Measurements from ENCODE around the gene FBXW5.
A peak's percentile ranks its signal among the peaks of the same experiment; 100 is the strongest.

Gene FBXW5

GRCh38 chr9:136981588-136982231, 37.2 kb upstream of the FBXW5 start:
- TF ChIP-seq, protein P1, sequence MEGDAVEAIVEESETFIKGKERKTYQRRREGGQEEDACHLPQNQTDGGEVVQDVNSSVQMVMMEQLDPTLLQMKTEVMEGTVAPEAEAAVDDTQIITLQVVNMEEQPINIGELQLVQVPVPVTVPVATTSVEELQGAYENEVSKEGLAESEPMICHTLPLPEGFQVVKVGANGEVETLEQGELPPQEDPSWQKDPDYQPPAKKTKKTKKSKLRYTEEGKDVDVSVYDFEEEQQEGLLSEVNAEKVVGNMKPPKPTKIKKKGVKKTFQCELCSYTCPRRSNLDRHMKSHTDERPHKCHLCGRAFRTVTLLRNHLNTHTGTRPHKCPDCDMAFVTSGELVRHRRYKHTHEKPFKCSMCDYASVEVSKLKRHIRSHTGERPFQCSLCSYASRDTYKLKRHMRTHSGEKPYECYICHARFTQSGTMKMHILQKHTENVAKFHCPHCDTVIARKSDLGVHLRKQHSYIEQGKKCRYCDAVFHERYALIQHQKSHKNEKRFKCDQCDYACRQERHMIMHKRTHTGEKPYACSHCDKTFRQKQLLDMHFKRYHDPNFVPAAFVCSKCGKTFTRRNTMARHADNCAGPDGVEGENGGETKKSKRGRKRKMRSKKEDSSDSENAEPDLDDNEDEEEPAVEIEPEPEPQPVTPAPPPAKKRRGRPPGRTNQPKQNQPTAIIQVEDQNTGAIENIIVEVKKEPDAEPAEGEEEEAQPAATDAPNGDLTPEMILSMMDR (IDR thresholded peaks at IDR 0.05; ENCODE audit: control insufficient read depth, extremely low read depth, insufficient read depth), result no peak

GRCh38 chr9:136980669-136981478, 36.3 kb upstream of the FBXW5 start:
- TF ChIP-seq, protein P1 (IDR thresholded peaks at IDR 0.05; ENCODE audit: control insufficient read depth, extremely low read depth, insufficient read depth), result no peak
- no peak overlapping the region for H3K4me3 ChIP-seq (ENCODE audit: low read depth, low read length)
- DNase-seq (ENCODE audit: low read depth), result no peak

More at GRCh38 chr9:136981588-136982231, 37.2 kb upstream of the FBXW5 start:
- DNase-seq (ENCODE audit: low read depth), result no peak
- H3K4me3 ChIP-seq (ENCODE audit: low read depth, low read length), result no peak overlapping the region

- H3K4me3 ChIP-seq (ENCODE audit: low read depth, low read length), result no peak overlapping the region
- no peak for DNase-seq (ENCODE audit: low read depth)
- TF ChIP-seq, protein P1 (IDR thresholded peaks at IDR 0.05; ENCODE audit: control insufficient read depth, extremely low read depth, insufficient read depth), result no peak
These were observed 35.4 kb upstream of the FBXW5 start for GRCh38 chr9:136979769-136980587.

- TF ChIP-seq, protein P1 (IDR thresholded peaks at IDR 0.05; ENCODE audit: control insufficient read depth, extremely low read depth, insufficient read depth), result no peak
- no peak for DNase-seq (ENCODE audit: low read depth)
- no peak overlapping the region for H3K4me3 ChIP-seq (ENCODE audit: low read depth, low read length)
These were observed 34.5 kb upstream of the FBXW5 start for GRCh38 chr9:136978865-136979544.

DNA sequence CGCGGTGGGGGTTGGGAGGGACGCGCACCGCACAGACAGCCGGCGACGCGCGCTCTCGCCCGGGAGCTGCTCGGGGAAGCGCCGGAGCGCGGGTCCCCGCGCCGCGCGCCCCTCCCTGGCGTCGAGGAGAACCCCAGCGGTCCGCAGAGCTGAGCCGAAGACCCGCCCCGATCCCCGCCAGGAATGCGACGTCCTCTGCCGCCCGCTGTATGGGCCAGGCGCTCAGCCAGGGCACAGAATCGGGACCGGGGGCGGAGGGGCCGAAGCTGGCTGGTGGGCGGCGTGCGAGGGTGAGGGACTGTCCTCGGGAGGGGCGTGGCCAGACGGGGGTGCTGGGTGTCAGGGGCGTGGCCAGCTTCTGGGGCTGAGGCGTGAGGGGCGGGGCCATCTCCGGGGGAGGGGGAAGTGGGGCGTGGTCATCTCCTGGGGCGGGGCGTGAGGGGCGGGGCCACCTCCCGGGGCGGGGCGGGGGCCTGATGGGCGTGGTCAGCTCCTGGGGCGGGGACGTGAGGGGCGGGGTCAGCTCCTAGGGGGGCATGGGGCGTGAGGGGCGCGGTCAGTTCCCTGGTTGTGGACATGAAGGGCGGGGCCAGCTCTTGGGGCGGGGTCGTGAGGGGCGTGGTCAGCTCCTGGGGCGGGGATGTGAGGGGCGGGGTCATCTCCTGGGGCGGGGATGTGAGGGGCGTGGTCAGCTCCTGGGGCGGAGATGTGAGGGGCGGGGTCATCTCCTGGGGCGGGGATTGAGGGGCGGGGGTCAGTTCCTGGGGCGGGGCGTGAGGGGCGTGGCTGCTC, 33.7 kb upstream of the FBXW5 start:
- H3K4me3 ChIP-seq (ENCODE audit: low read depth, low read length), result peak overlapping the region; percentile 30; the same call in 1 of the 2 replicates
- TF ChIP-seq, protein P1 (IDR thresholded peaks at IDR 0.05; ENCODE audit: control insufficient read depth, extremely low read depth, insufficient read depth), result no peak

More for the DNA sequence above, 33.7 kb upstream of the FBXW5 start:
- DNase-seq (ENCODE audit: low read depth), result no peak
